Left lobe of liver (tissue), 2 donors: Measurements from ENCODE around the gene GCFC2. TPM values are rescaled to one million over a fixed set of nuclear protein-coding genes. Genes with fewer than 3 reads are reported as not detected.
A peak's percentile ranks its signal among the peaks of the same experiment; 100 is the strongest.
"Not testable (repeated sequence)": the region's sequence is repeated elsewhere in the genome, so short reads cannot be mapped to it uniquely, and the experiment has no call there.

Experiments used
- ATAC-seq: fragments of 200-7000 bp; cut with Tn5 transposase; one replicate; pipeline ENCODE4 v1.9.1; 2020; ENCODE audit warnings: mild to moderate bottlenecking, moderate library complexity
- DNase-seq: peaks from one replicate; pipeline ENCODE4 v3.0.0-alpha.2; 2020; ENCODE audit warnings: low spot score
- total RNA-seq: library from RNA; stranded (reverse); gene quantifications from one replicate; pipeline ENCODE4 v1.2.1, GENCODE V29; 2021
- donor health status: DM: no; HTN: no; CAD: no; lungs with moderate emphysema.
- donor health status: DM: no; HTN: yes; CAD: no.

GCFC2 gene
- total RNA-seq: 17.8 TPM

- DNase-seq (peak; percentile 93), ATAC-seq (peak; percentile 94)
These were observed at the start of gene GCFC2 for GRCh38 chr2:75710577-75711253. GCFC2 (minus strand) TSS chr2:75710915; CDS start chr2:75710855, 60 bp downstream.

GRCh38 chr2:75752828-75753227 lies 42.1 kb upstream of the GCFC2 start:
- ATAC-seq: no peak
- no peak for DNase-seq

GRCh38 chr2:75751824-75752468 lies 41.2 kb upstream of the GCFC2 start:
- DNase-seq: no peak
- ATAC-seq: no peak

GRCh38 chr2:75751360-75751759 lies 40.6 kb upstream of the GCFC2 start:
- no peak for ATAC-seq

GRCh38 chr2:75737961-75738360 lies 27.2 kb upstream of the GCFC2 start:
- DNase-seq (no peak), ATAC-seq (no peak)

More at GRCh38 chr2:75751360-75751759, 40.6 kb upstream of the GCFC2 start:
- no peak for DNase-seq

GRCh38 chr2:75736276-75736675 lies 25.6 kb upstream of the GCFC2 start:
- DNase-seq (no peak), ATAC-seq (no peak)

- DNase-seq (no peak), ATAC-seq (peak; percentile 60)
These were observed 19.1 kb upstream of the GCFC2 start for GRCh38 chr2:75729861-75730260.

GRCh38 chr2:75728614-75729419 lies 18.1 kb upstream of the GCFC2 start:
- DNase-seq (no peak), ATAC-seq (no peak)

GRCh38 chr2:75722687-75723086 lies 12.0 kb upstream of the GCFC2 start:
- DNase-seq: no peak
- no peak for ATAC-seq

- no peak for ATAC-seq
These were observed 9.8 kb upstream of the GCFC2 start for GRCh38 chr2:75720525-75720924.

GRCh38 chr2:75719616-75720015 lies 8.9 kb upstream of the GCFC2 start:
- DNase-seq: no peak
- no peak for ATAC-seq

More at GRCh38 chr2:75720525-75720924, 9.8 kb upstream of the GCFC2 start:
- no peak for DNase-seq

- DNase-seq (no peak), ATAC-seq (peak; percentile 51)
These were observed 5.7 kb upstream of the GCFC2 start for GRCh38 chr2:75716406-75716805.

- not testable (repeated sequence) for ATAC-seq, DNase-seq
These were observed 875 bp upstream of the GCFC2 start for GRCh38 chr2:75711590-75711989.

- no peak for DNase-seq
These were observed 517 bp downstream of the GCFC2 start for GRCh38 chr2:75710220-75710576.

GRCh38 chr2:75709297-75709696 lies 1.4 kb downstream of the GCFC2 start:
- ATAC-seq: peak; percentile 5
- DNase-seq: no peak

More at GRCh38 chr2:75710220-75710576, 517 bp downstream of the GCFC2 start:
- ATAC-seq: no peak

GRCh38 chr2:75707901-75708300 lies 2.8 kb downstream of the GCFC2 start:
- no peak for ATAC-seq
- no peak for DNase-seq

GRCh38 chr2:75705921-75706320 lies 4.8 kb downstream of the GCFC2 start:
- DNase-seq: no peak
- ATAC-seq: no peak

GRCh38 chr2:75703589-75704287 lies 7.0 kb downstream of the GCFC2 start:
- DNase-seq: no peak

GRCh38 chr2:75702593-75702992 lies 8.1 kb downstream of the GCFC2 start:
- DNase-seq: no peak
- no peak for ATAC-seq

More at GRCh38 chr2:75703589-75704287, 7.0 kb downstream of the GCFC2 start:
- no peak for ATAC-seq

GRCh38 chr2:75698918-75699317 lies 11.8 kb downstream of the GCFC2 start:
- DNase-seq (no peak), ATAC-seq (no peak)

- ATAC-seq (no peak), DNase-seq (no peak)
These were observed 22.5 kb downstream of the GCFC2 start for GRCh38 chr2:75688196-75688595.
